DND-41 (cell line): ENCODE results near the gene MND1.

Experiments
- EZH2 ChIP-seq: IDR thresholded peaks from 3 replicates; pipeline ENCODE4 v1.6.1; 2012; ENCODE audit warnings: borderline replicate concordance, low read depth, mild to moderate bottlenecking, moderate library complexity, low read length, inconsistent platforms; ENCODE audit not compliant: severe bottlenecking
- TF ChIP-seq, protein P1 (sequence below): IDR thresholded peaks from 2 replicates; pipeline ENCODE4 v1.5.1; 2012; ENCODE audit warnings: borderline replicate concordance, low read length, moderate library complexity, mild to moderate bottlenecking; ENCODE audit not compliant: poor library complexity, severe bottlenecking; ENCODE audit errors: extremely low read depth

DNA sequence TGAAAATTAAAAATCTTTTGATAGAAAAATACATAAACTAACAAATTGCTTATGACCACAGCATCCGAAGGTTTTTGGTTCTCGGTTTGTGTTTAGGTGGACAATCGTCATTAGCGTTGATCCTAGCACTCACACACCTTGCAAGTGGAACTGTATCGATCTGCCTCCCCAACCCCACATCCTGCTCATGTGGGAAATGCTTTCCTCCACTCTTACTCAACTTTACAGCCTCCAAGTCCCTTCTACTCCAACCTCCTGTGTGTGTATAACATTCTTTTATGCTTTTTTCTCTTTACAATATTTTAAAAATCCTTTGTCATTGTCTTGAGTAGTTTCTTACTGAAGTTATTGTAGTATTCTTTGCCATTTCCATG is 106.0 kb downstream of the MND1 start:
- TF ChIP-seq, protein P1, sequence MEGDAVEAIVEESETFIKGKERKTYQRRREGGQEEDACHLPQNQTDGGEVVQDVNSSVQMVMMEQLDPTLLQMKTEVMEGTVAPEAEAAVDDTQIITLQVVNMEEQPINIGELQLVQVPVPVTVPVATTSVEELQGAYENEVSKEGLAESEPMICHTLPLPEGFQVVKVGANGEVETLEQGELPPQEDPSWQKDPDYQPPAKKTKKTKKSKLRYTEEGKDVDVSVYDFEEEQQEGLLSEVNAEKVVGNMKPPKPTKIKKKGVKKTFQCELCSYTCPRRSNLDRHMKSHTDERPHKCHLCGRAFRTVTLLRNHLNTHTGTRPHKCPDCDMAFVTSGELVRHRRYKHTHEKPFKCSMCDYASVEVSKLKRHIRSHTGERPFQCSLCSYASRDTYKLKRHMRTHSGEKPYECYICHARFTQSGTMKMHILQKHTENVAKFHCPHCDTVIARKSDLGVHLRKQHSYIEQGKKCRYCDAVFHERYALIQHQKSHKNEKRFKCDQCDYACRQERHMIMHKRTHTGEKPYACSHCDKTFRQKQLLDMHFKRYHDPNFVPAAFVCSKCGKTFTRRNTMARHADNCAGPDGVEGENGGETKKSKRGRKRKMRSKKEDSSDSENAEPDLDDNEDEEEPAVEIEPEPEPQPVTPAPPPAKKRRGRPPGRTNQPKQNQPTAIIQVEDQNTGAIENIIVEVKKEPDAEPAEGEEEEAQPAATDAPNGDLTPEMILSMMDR, result no peak
- no peak for TF ChIP-seq EZH2
